Activated T-helper 2 cell treated with anti-CD3 and anti-CD28 coated beads, Interferon-gamma antibody, Interleukin-2, Interleukin-4, amounts not matched to agents 10 μg/mL and 5 μg/mL and 100 μg/mL, durations not matched to agents 14 hours and 24 hours and 36 hours (primary cell): ENCODE data around the gene KDM4B. TPM values are rescaled to one million over a fixed set of nuclear protein-coding genes. Genes with fewer than 3 reads are reported as not detected.

Experiments
- DNase-seq: peaks from one replicate; pipeline ENCODE4 v3.0.0; 2021; ENCODE audit warnings: low spot score
- H3K27ac Mint-ChIP-seq: one replicate; pipeline ENCODE4 v1.8.0; 2021; ENCODE audit warnings: mixed read lengths
- H3K27me3 Mint-ChIP-seq: one replicate; pipeline ENCODE4 v1.8.0; 2021; ENCODE audit warnings: low read depth, mixed read lengths
- H3K36me3 Mint-ChIP-seq: one replicate; pipeline ENCODE4 v1.8.0; 2021; ENCODE audit warnings: low read depth, mixed read lengths
- H3K4me1 Mint-ChIP-seq: one replicate; pipeline ENCODE4 v1.8.0; 2021; ENCODE audit warnings: low read depth, mixed read lengths
- H3K4me3 Mint-ChIP-seq: one replicate; pipeline ENCODE4 v1.8.0; 2021; ENCODE audit warnings: low read depth, mild to moderate bottlenecking, moderate library complexity, mixed read lengths
- H3K9me3 Mint-ChIP-seq: one replicate; pipeline ENCODE4 v1.8.0; 2021; ENCODE audit warnings: mixed read lengths
- intact Hi-C: fragments of 100-400 bp; cut with micrococcal nuclease; formaldehyde crosslinking; loops from one replicate; pipeline ENCODE4 v1.15.1; 2023
- total RNA-seq: library from RNA; stranded (reverse); gene quantifications from 2 replicates; pipeline ENCODE4 v1.2.3, GENCODE V29; 2022

KDM4B gene
- total RNA-seq, 1 donor from 2014 or later = 51.7 TPM

GRCh38 chr19:5103812-5104410 lies 135.0 kb downstream of the KDM4B start:
- intact Hi-C loops = no loop called here
- DNase-seq = no peak
- Mint-ChIP-seq H3K36me3 (peaks cover 26% of the 10 kb centered on the region), H3K27ac (no peak overlapping the region), H3K27me3 (no peaks in the 10 kb centered on the region), H3K9me3 (peaks cover 20% of the 10 kb centered on the region), H3K4me3 (no peak overlapping the region), H3K4me1 (no peaks in the 10 kb centered on the region)

DNA sequence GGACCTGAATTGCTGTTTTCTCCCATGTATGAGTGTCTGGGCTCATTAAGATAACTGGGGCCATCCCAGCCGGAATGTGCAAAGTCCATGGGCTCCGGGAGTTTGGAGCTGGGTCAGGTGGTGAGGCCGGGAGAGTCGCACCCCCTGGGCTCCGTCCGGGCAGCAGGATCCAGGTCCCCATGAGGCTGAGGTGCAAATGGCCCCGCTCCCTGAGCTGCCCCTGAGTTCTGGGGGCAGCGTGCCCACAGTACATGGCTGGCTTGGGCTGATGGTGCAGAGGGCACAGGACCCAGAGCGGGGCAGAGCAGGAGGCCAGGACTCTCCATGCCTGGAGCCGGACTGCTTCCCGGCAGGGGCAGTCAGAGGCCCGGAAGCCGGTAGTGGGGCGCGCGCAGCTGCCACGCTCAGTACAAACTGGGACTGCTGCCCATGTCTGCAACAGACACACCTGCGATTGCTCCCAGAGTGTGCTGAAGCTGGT lies 136.0 kb downstream of the KDM4B start:
- no peak overlapping the region for H3K27ac Mint-ChIP-seq
- intact Hi-C loops = no loop called here
- H3K4me1 Mint-ChIP-seq = no peaks in the 10 kb centered on the region
- H3K27me3 Mint-ChIP-seq = no peaks in the 10 kb centered on the region
- no peak for DNase-seq
- peaks cover 10% of the 10 kb centered on the region for H3K9me3 Mint-ChIP-seq
- H3K36me3 Mint-ChIP-seq = peaks cover 16% of the 10 kb centered on the region
- no peak overlapping the region for H3K4me3 Mint-ChIP-seq

DNA sequence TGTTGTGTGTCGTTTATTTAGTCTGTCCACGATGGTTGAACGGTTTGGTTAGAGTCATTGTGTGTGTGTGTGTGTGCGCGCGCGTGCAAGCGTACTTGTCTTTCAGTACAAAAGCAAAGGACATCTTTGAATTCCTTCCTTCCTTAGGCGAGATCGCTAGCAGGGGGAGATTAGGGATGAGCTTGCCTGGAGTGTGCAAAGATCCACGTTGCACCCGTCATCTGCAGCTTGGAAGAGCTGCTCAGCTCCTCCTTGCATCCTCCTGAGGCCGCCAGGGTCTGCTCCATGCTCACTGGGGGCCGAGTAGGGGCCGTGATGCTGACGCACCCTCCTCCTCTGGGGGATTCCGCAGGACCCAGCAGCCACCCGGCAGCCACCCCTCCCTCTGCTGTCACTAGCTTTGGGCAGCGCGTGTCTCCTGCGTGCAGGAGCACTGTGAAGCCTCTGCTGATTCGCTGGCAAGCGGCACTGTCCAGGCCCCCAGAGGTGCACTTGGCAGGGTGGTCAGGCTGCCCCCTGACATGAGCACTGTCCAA lies 137.3 kb downstream of the KDM4B start:
- Mint-ChIP-seq H3K27me3 (no peaks in the 10 kb centered on the region), H3K4me1 (no peaks in the 10 kb centered on the region), H3K4me3 (no peak overlapping the region), H3K9me3 (no peaks in the 10 kb centered on the region), H3K27ac (no peak overlapping the region), H3K36me3 (peaks cover 3% of the 10 kb centered on the region)
- intact Hi-C loops = no loop called here
- no peak for DNase-seq

DNA sequence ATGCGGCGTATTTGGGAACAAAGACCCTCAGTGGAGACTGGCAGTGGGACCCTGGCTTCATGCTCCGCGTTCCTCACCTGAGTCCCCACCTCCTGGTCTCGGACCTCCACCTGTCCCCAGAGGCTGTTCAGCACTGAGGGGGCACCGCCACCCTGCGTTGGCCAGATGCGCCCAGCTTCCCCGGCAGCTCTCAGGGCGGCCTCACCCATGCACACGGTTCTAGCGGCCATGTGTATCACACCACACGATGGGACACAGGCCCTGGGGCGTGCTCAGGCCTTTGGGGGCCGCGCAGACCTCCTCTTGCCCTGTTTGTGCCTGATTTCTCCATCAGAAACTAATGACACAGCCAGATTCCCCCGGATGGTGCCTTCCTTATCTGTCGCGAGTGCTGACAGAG lies 138.1 kb downstream of the KDM4B start:
- H3K36me3 Mint-ChIP-seq = peaks cover 8% of the 10 kb centered on the region
- no peak overlapping the region for H3K4me3 Mint-ChIP-seq
- H3K9me3 Mint-ChIP-seq = no peaks in the 10 kb centered on the region
- DNase-seq = no peak
- no peak overlapping the region for H3K27ac Mint-ChIP-seq
- intact Hi-C loops = no loop called here
- H3K27me3 Mint-ChIP-seq = no peaks in the 10 kb centered on the region
- H3K4me1 Mint-ChIP-seq = no peaks in the 10 kb centered on the region

DNA sequence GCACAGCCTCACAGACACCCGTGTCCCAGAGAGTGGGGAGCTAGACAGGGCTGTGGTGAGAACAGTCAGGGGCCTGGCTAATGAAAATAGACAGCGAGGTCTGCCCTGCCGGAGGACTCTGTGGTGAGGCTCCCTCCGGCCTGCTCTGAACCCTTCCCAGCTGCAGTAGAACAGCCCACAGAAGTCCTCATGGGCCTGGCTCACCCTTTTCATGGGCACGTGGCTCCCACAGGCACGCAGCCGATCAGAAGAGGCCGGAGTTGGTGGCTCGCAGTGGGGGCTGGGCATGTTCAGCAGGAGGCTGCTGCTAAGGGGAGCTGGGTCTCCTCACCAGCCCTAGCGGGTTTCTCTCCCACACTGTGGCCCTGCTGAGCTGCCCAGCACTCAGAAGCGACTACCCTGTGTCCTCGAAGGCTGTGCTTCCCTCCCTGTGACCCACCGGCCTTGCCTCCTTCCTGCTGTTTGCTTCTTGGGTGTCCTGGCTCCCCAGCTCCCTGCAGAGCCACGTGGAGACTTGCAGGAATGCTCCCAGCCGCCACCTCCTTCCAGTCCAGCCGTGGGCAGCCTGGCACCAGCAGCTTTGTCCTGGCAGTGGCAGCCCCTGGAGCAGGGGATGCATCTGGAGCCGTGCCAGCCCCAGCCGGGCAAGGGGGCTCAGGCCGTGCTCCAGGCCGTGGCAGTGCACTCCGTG lies 138.7 kb downstream of the KDM4B start:
- intact Hi-C loops = no loop called here
- H3K9me3 Mint-ChIP-seq = no peaks in the 10 kb centered on the region
- H3K36me3 Mint-ChIP-seq = peaks cover 10% of the 10 kb centered on the region
- DNase-seq = no peak
- H3K27ac Mint-ChIP-seq = no peak overlapping the region
- H3K27me3 Mint-ChIP-seq = no peaks in the 10 kb centered on the region
- no peak overlapping the region for H3K4me3 Mint-ChIP-seq
- no peaks in the 10 kb centered on the region for H3K4me1 Mint-ChIP-seq

DNA sequence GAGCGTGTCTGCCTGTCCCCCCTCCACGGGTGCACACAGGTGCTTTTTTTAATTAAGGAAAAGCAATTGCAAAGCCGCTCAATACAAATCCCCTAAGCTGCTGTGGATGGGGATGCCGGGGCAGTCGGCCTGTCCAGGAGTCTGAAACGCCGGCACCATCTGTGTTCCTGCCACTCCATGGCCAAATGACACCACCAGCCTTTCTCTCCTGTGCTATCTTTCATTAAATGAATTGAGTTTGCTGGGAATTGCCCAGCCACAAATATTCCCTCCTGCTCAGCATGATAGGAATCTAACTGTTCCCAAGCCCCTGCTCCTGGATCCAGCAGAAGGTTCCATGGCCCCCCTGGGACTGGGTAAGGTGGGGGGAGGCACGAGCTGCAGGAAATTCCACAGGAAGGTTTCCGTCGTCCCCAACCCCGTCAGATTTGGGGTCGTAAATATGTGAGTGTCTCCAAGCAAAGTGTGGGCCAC lies 139.2 kb downstream of the KDM4B start:
- H3K9me3 Mint-ChIP-seq = no peaks in the 10 kb centered on the region
- intact Hi-C loops = no loop called here
- H3K36me3 Mint-ChIP-seq = peaks cover 13% of the 10 kb centered on the region
- H3K4me3 Mint-ChIP-seq = no peak overlapping the region
- no peaks in the 10 kb centered on the region for H3K27me3 Mint-ChIP-seq
- no peak for DNase-seq
- H3K4me1 Mint-ChIP-seq = no peaks in the 10 kb centered on the region
- no peak overlapping the region for H3K27ac Mint-ChIP-seq

DNA sequence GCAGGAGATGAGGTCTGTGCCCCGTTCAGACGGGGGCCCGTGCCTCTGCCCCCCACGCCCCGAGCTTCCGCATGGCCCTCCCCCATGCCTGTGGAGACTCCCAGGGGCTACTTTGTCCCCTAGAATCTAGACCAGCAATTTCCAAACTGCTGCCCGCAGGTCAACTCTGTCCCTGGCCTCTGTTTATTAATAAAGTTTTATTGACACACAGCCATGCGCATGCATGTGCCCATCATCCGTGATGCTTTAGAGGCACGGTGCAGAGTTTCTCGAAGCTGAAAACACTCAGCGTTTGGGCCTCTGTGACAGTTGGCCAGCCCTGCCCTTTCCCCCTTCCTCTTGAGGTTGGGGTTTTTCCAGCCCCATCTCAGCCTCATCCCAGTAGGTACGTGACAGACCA lies 140.0 kb downstream of the KDM4B start:
- Mint-ChIP-seq H3K4me1 (no peaks in the 10 kb centered on the region), H3K9me3 (no peaks in the 10 kb centered on the region), H3K27me3 (no peaks in the 10 kb centered on the region), H3K4me3 (no peak overlapping the region), H3K36me3 (peaks cover 13% of the 10 kb centered on the region), H3K27ac (no peak overlapping the region)
- intact Hi-C loops = no loop called here
- DNase-seq = no peak

DNA sequence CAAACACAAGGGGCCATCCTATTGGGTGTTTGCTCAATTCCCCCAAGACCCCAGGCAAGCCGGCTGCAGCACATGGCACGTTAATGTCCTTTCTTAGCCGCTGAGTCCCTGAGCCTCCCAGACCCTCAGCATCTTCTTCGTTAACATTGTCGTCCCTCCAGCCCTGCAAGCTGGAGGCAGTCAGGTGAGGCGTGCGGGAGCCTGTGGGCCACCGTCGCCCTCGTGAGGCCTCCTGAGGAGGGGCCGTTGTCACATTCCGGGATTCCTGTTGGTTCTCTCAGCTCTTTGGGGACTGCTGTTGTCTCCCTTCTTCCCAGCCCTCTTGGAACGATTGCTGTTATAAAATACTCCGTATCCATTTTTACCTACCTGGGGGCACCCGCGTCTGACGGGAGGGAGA lies 140.6 kb downstream of the KDM4B start:
- H3K4me3 Mint-ChIP-seq = no peak overlapping the region
- no peak overlapping the region for H3K27ac Mint-ChIP-seq
- no peak for DNase-seq
- no peaks in the 10 kb centered on the region for H3K4me1 Mint-ChIP-seq
- intact Hi-C loops = no loop called here
- H3K36me3 Mint-ChIP-seq = peaks cover 13% of the 10 kb centered on the region
- H3K27me3 Mint-ChIP-seq = no peaks in the 10 kb centered on the region
- H3K9me3 Mint-ChIP-seq = no peaks in the 10 kb centered on the region

GRCh38 chr19:5110546-5110945 lies 141.6 kb downstream of the KDM4B start:
- peaks cover 19% of the 10 kb centered on the region for H3K36me3 Mint-ChIP-seq
- no peak overlapping the region for H3K4me3 Mint-ChIP-seq
- no peak for DNase-seq
- no peaks in the 10 kb centered on the region for H3K27me3 Mint-ChIP-seq
- no peaks in the 10 kb centered on the region for H3K4me1 Mint-ChIP-seq
- no peak overlapping the region for H3K27ac Mint-ChIP-seq
- intact Hi-C loops = no loop called here
- no peaks in the 10 kb centered on the region for H3K9me3 Mint-ChIP-seq

GRCh38 chr19:5111051-5111450 lies 142.1 kb downstream of the KDM4B start:
- intact Hi-C loops = no loop called here
- Mint-ChIP-seq H3K27me3 (no peaks in the 10 kb centered on the region), H3K4me1 (no peaks in the 10 kb centered on the region), H3K9me3 (no peaks in the 10 kb centered on the region), H3K27ac (no peak overlapping the region), H3K4me3 (no peak overlapping the region), H3K36me3 (peaks cover 21% of the 10 kb centered on the region)
- DNase-seq = no peak

DNA sequence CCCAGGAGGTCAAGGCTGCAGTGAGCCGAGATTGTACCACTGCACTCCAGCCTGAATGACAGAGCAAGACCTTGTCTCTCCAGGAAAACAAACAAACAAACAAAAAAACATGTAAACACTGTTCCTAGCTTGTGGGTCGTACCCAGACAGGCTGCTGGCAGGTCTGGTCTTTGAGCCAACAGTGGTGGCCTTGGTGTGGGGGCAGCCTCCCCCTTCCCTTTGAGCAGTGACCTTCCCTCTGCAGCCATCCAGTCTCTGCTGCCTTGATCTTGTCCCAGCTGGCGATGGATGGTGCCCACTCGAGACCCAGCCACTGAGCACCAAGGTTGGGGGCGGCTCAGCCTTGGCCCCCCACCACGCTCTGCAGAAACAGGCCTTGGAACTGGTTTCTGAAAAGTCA lies 143.3 kb downstream of the KDM4B start:
- Mint-ChIP-seq H3K27me3 (no peaks in the 10 kb centered on the region), H3K4me3 (no peak overlapping the region), H3K9me3 (no peaks in the 10 kb centered on the region), H3K27ac (no peak overlapping the region), H3K4me1 (no peaks in the 10 kb centered on the region), H3K36me3 (peaks cover 26% of the 10 kb centered on the region)
- intact Hi-C loops = no loop called here
- DNase-seq = no peak

DNA sequence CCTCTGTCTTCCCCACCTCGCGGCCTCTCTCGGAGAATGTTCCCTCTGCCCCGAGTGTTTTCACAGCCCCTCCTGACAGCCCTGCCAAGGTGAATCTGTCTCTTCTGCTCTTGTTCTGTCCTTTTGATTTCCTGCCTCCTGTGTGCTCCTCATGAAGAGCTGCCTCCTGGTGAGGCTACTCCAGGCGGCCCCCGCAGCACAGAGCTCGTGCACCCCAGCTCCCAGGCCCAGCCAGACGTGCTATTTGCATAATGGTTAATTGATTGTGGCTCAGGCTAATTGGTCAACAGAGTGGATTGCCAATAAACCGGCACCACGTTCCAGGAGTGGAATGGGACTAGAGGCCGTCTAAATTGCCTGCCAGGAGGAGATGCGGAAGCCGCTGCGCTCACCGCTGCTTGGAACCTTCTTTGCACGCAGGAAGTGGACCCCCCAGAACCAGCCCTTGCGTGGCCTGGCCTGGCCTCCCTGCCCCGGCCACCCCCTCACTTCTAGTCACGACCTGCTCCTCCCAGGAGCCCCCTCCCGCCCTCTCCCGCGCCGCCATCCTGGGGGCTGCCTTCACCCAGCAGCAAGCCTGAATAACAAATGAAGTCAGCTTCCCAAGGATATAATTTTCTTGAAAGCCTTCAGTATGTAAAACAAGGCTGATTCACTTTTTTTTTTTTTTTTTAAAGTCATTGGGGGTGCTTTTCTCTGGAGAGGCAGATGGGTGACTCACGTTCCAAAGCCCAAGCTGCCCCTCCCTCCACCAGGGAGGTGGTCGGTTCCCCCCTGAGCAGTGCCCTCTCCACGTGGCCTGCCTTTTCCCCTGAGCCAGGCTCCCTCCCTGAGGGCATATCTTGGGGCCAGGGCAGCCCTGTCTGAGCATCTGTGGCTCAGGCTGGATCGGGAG lies 144.0 kb downstream of the KDM4B start:
- Mint-ChIP-seq H3K9me3 (no peaks in the 10 kb centered on the region), H3K4me1 (no peaks in the 10 kb centered on the region), H3K27ac (no peak overlapping the region), H3K4me3 (no peak overlapping the region), H3K27me3 (no peaks in the 10 kb centered on the region), H3K36me3 (peaks cover 26% of the 10 kb centered on the region)
- intact Hi-C loops = no loop called here
- no peak for DNase-seq
